Non-pigmented ciliary epithelial cell (primary cell): ENCODE measurements around the gene MTPN.

Experiments used
- DNase-seq: peaks from one replicate; pipeline ENCODE4 v3.0.0-alpha.2; 2010; ENCODE audit warnings: low read depth

MTPN gene

GRCh38 chr7:135884495-135885232 is 92.5 kb downstream of the MTPN start:
- no peak for DNase-seq

- DNase-seq = peak; percentile 58
These were observed 97.9 kb downstream of the MTPN start for GRCh38 chr7:135879233-135879632.

- no peak for DNase-seq
These were observed 98.9 kb downstream of the MTPN start for GRCh38 chr7:135878284-135878683.

GRCh38 chr7:135877805-135878204 is 99.4 kb downstream of the MTPN start:
- peak; percentile 37 for DNase-seq
